Activated CD4-positive, alpha-beta T cell treated with anti-CD3 and anti-CD28 coated beads for 48 hours (primary cell): Measurements from ENCODE around the gene EIF2B5.
A peak's percentile ranks its signal among the peaks of the same experiment; 100 is the strongest.
"Not testable (repeated sequence)": the region's sequence is repeated elsewhere in the genome, so short reads cannot be mapped to it uniquely, and the experiment has no call there.

Source experiments
- DNase-seq: peaks from one replicate; pipeline ENCODE4 v3.0.0-alpha.2; 2020

EIF2B5 gene

GRCh38 chr3:184135149-184135910 is at the start of gene EIF2B5:
Gene EIF2B5, plus strand, starts transcription at chr3:184135358. Its CDS starts 28 bp downstream, at chr3:184135386.
- peak; percentile 91 for DNase-seq

GRCh38 chr3:184085389-184085852 is 49.7 kb upstream of the EIF2B5 start:
- no peak for DNase-seq

GRCh38 chr3:184092199-184092598 is 43.0 kb upstream of the EIF2B5 start:
- no peak for DNase-seq

- DNase-seq, result no peak
Observed at GRCh38 chr3:184096811-184097383, 38.3 kb upstream of the EIF2B5 start, which contains the start of gene HTR3E. Gene HTR3E, plus strand, starts transcription at chr3:184097064. Its CDS starts 466 bp downstream, at chr3:184097530.

- DNase-seq, result no peak
Observed at GRCh38 chr3:184097556-184097955, 37.6 kb upstream of the EIF2B5 start.

- DNase-seq, result no peak
Observed at GRCh38 chr3:184099806-184100686, 35.1 kb upstream of the EIF2B5 start.

- DNase-seq, result no peak
Observed at GRCh38 chr3:184110316-184110725, 24.8 kb upstream of the EIF2B5 start.

- DNase-seq, result no peak
Observed at GRCh38 chr3:184116017-184116416, 19.1 kb upstream of the EIF2B5 start.

GRCh38 chr3:184117636-184118035 is 17.5 kb upstream of the EIF2B5 start:
- no peak for DNase-seq

GRCh38 chr3:184121031-184121430 is 14.1 kb upstream of the EIF2B5 start:
- DNase-seq, result not testable (repeated sequence)

- DNase-seq, result no peak
Observed at GRCh38 chr3:184126006-184126405, 9.2 kb upstream of the EIF2B5 start.

- peak; percentile 21 for DNase-seq
Observed at GRCh38 chr3:184129012-184129411, 6.1 kb upstream of the EIF2B5 start.

GRCh38 chr3:184132945-184133344 is 2.2 kb upstream of the EIF2B5 start:
- DNase-seq, result no peak

- DNase-seq, result peak; percentile 81
Observed at GRCh38 chr3:184133840-184134745, 1.1 kb upstream of the EIF2B5 start.

GRCh38 chr3:184134746-184135148 is 411 bp upstream of the EIF2B5 start:
- no peak for DNase-seq

- no peak for DNase-seq
Observed at GRCh38 chr3:184135911-184136260, 728 bp downstream of the EIF2B5 start.

- no peak for DNase-seq
Observed at GRCh38 chr3:184140436-184140835, 5.3 kb downstream of the EIF2B5 start.

- no peak for DNase-seq
Observed at GRCh38 chr3:184142199-184142598, 7.0 kb downstream of the EIF2B5 start.

GRCh38 chr3:184143327-184143726 is 8.2 kb downstream of the EIF2B5 start:
- no peak for DNase-seq

GRCh38 chr3:184144505-184144904 is 9.3 kb downstream of the EIF2B5 start:
- no peak for DNase-seq

- peak; percentile 42 for DNase-seq
Observed at GRCh38 chr3:184145111-184145524, 10.0 kb downstream of the EIF2B5 start.

- DNase-seq, result no peak
Observed at GRCh38 chr3:184145751-184146270, 10.7 kb downstream of the EIF2B5 start.
